Nephron progenitor cell (in vitro differentiated cells): ENCODE measurements around the gene PDE2A.

Experiments
- DNase-seq: peaks from one replicate; pipeline ENCODE4 v3.0.0; 2021
- H3K27ac Mint-ChIP-seq: 2 replicates; pipeline ENCODE4 v1.8.0; 2021; ENCODE audit warnings: mild to moderate bottlenecking, moderate library complexity, mixed read lengths
- H3K27me3 Mint-ChIP-seq: 2 replicates; pipeline ENCODE4 v1.8.0; 2021; ENCODE audit warnings: mild to moderate bottlenecking, low read depth, mixed read lengths; ENCODE audit not compliant: poor library complexity
- H3K36me3 Mint-ChIP-seq: 2 replicates; pipeline ENCODE4 v1.8.0; 2021; ENCODE audit warnings: low read depth, mixed read lengths
- H3K4me1 Mint-ChIP-seq: 2 replicates; pipeline ENCODE4 v1.8.0; 2021; ENCODE audit warnings: mixed read lengths
- H3K4me3 Mint-ChIP-seq: 2 replicates; pipeline ENCODE4 v1.8.0; 2021; ENCODE audit warnings: mild to moderate bottlenecking, moderate library complexity, mixed read lengths
- H3K9me3 Mint-ChIP-seq: 2 replicates; pipeline ENCODE4 v1.8.0; 2021; ENCODE audit warnings: mild to moderate bottlenecking, moderate library complexity, mixed read lengths
- CTCF ChIP-seq: fragments of 200-600 bp; sonication (generic); IDR thresholded peaks from 2 replicates; pipeline ENCODE4 v1.5.0; 2021; ENCODE audit warnings: antibody characterized with exemption

The PDE2A gene

DNA sequence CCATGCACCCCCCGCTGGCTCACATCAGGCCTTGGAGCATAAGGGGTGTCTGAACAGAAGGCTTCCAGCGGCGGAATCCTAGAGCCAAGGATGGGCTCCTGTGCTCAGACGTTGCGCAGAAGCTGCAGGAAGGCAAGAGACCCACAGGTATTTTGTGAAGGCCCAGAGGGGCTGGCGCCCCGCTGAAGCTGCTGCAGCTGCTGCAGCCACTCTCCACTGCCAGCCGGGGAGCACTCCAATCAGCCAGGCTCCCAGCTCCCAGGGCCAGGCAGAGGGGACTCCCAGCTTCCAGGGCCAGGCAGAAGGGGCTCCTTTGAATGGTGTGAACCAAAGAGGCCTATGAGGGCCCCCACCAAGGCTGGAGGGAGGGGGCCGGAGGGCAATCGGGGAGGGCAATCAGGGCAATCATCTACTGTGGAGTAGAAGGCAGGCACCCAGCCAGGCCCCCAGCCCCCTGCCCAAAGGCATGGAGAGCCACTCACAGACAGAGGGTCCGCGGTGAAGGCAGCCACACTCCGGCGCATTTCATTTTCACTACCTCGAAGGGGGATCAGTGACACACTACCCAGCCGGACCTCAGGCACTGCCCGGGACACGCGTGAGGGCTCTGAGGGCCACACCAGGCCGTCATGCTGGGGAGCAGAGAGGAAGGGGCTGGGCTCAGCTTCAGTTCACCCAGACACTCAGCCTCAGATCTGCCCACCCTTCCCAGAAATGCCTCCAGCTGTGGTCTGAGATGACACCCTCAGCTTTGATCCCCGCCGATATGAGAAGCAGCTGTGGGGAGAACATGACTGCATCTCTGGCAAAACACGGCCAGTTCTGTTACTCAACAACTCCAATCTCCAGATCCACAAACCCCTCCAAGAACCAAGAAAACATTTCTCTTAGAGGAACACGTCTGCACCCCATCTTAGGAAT, 11.6 kb upstream of the PDE2A start:
- H3K36me3 Mint-ChIP-seq: peaks cover 8% of the 10 kb centered on the region
- H3K27ac Mint-ChIP-seq: peak overlapping the region; percentile 30
- no peak overlapping the region for H3K4me3 Mint-ChIP-seq
- no peak for DNase-seq
- H3K4me1 Mint-ChIP-seq: peaks cover 20% of the 10 kb centered on the region
- TF ChIP-seq CTCF: no peak
- H3K27me3 Mint-ChIP-seq: no peaks in the 10 kb centered on the region
- H3K9me3 Mint-ChIP-seq: no peaks in the 10 kb centered on the region

- peaks cover 8% of the 10 kb centered on the region for H3K36me3 Mint-ChIP-seq
- H3K9me3 Mint-ChIP-seq: no peaks in the 10 kb centered on the region
- peaks cover 20% of the 10 kb centered on the region for H3K4me1 Mint-ChIP-seq
- H3K27ac Mint-ChIP-seq: no peak overlapping the region
- peak; percentile 60 for DNase-seq
- TF ChIP-seq CTCF: peak; percentile 57
- no peak overlapping the region for H3K4me3 Mint-ChIP-seq
- H3K27me3 Mint-ChIP-seq: peaks cover 5% of the 10 kb centered on the region
These were observed 10.2 kb upstream of the PDE2A start for GRCh38 chr11:72684236-72684912.

GRCh38 chr11:72683782-72684200, 9.6 kb upstream of the PDE2A start:
- H3K27ac Mint-ChIP-seq: no peak overlapping the region
- peak; percentile 96 for TF ChIP-seq CTCF
- H3K4me1 Mint-ChIP-seq: peaks cover 24% of the 10 kb centered on the region
- H3K9me3 Mint-ChIP-seq: no peaks in the 10 kb centered on the region
- peaks cover 11% of the 10 kb centered on the region for H3K27me3 Mint-ChIP-seq
- peak; percentile 93 for DNase-seq
- H3K36me3 Mint-ChIP-seq: peaks cover 8% of the 10 kb centered on the region
- no peak overlapping the region for H3K4me3 Mint-ChIP-seq

DNA sequence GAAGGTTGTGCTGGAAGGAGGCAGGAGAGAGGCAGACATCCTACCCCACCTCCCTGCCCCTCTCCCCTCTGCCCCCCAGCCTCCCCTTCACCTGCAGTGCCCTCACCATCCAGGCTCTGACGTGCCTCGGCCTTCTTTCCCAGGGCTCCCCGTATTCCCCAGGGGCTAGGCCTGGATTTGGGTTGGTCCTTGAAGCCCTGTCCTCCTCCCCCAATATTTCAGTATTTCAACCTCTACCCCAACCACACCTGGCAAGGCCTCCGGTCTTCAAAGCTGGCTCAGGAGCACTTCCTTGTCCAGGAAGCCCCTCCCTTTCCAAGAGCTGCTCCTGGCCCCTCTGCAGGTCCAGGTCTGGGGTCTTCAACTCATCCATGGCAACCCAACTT, 8.6 kb upstream of the PDE2A start:
- Mint-ChIP-seq H3K27ac (no peak overlapping the region), H3K27me3 (peaks cover 20% of the 10 kb centered on the region), H3K4me1 (peaks cover 24% of the 10 kb centered on the region), H3K36me3 (no peaks in the 10 kb centered on the region), H3K4me3 (no peak overlapping the region), H3K9me3 (no peaks in the 10 kb centered on the region)
- no peak for TF ChIP-seq CTCF
- no peak for DNase-seq

- Mint-ChIP-seq H3K4me3 (no peak overlapping the region), H3K27ac (no peak overlapping the region), H3K9me3 (no peaks in the 10 kb centered on the region), H3K36me3 (no peaks in the 10 kb centered on the region), H3K4me1 (peaks cover 24% of the 10 kb centered on the region), H3K27me3 (peaks cover 25% of the 10 kb centered on the region)
- no peak for DNase-seq
- no peak for TF ChIP-seq CTCF
These were observed 8.1 kb upstream of the PDE2A start for GRCh38 chr11:72682238-72682857.
